Sciatic nerve (tissue), 2 donors: ENCODE measurements around the gene APOC1. TPM values are rescaled to one million over a fixed set of nuclear protein-coding genes. Genes with fewer than 3 reads are reported as not detected.
A peak's percentile ranks its signal among the peaks of the same experiment; 100 is the strongest.
"Not testable (repeated sequence)": the region's sequence is repeated elsewhere in the genome, so short reads cannot be mapped to it uniquely, and the experiment has no call there.

Experiments
- ATAC-seq: fragments of 200-7000 bp; cut with Tn5 transposase; one replicate; pipeline ENCODE4 v1.9.1; 2020; ENCODE audit warnings: mild to moderate bottlenecking, moderate library complexity
- DNase-seq: peaks from one replicate; pipeline ENCODE4 v3.0.0-alpha.2; 2020; ENCODE audit warnings: low spot score
- intact Hi-C: fragments of 100-400 bp; cut with DNase I; formaldehyde crosslinking; loops from one replicate; pipeline ENCODE4 v1.14.2; 2022
- total RNA-seq: library from RNA; stranded (reverse); fragmentation: NEBNext Ultra II Directional; extraction: Animal tissue kit (Norgen Biotek cat#: 25700); gene quantifications from one replicate; pipeline ENCODE4 v1.2.1, GENCODE V29; 2021
- donor health status: DM: no; HTN: no; CAD: no.
- donor health status: DM: no; HTN: no; CAD: no.

Gene APOC1
- total RNA-seq, 1 donor from 2014 or later: 29.0 TPM

GRCh38 chr19:44908074-44908835 lies 6.2 kb upstream of the APOC1 start:
- ATAC-seq (no peak), DNase-seq (no peak)
- intact Hi-C loops: no loop called here

DNA sequence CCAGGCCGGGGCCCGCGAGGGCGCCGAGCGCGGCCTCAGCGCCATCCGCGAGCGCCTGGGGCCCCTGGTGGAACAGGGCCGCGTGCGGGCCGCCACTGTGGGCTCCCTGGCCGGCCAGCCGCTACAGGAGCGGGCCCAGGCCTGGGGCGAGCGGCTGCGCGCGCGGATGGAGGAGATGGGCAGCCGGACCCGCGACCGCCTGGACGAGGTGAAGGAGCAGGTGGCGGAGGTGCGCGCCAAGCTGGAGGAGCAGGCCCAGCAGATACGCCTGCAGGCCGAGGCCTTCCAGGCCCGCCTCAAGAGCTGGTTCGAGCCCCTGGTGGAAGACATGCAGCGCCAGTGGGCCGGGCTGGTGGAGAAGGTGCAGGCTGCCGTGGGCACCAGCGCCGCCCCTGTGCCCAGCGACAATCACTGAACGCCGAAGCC lies 5.6 kb upstream of the APOC1 start:
- DNase-seq: no peak
- intact Hi-C loops: no loop called here
- ATAC-seq: no peak

DNA sequence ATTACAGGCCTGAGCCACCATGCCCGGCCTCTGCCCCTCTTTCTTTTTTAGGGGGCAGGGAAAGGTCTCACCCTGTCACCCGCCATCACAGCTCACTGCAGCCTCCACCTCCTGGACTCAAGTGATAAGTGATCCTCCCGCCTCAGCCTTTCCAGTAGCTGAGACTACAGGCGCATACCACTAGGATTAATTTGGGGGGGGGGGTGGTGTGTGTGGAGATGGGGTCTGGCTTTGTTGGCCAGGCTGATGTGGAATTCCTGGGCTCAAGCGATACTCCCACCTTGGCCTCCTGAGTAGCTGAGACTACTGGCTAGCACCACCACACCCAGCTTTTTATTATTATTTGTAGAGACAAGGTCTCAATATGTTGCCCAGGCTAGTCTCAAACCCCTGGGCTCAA lies 4.6 kb upstream of the APOC1 start:
- ATAC-seq (no peak), DNase-seq (no peak)
- intact Hi-C loops: no loop called here

DNA sequence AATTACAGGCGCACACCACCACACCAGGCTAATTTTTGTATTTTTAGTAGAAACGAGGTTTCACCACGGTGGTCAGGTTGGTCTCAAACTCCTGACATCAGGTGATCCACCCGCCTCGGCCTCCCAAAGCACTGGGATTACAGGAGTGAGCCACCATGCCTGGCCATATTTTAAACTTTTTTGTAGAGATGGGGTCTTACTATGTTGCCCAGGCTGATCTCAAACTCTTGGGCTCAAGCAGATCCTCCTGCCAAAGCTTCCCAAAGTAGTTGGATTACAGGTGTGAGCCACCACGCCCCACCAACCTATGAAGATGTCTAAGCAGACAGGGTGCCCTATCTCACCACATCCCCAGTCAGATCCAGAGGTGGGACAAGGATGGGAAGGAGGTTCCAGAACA lies 2.5 kb upstream of the APOC1 start:
- ATAC-seq, intact Hi-C loops: not testable (repeated sequence)

DNA sequence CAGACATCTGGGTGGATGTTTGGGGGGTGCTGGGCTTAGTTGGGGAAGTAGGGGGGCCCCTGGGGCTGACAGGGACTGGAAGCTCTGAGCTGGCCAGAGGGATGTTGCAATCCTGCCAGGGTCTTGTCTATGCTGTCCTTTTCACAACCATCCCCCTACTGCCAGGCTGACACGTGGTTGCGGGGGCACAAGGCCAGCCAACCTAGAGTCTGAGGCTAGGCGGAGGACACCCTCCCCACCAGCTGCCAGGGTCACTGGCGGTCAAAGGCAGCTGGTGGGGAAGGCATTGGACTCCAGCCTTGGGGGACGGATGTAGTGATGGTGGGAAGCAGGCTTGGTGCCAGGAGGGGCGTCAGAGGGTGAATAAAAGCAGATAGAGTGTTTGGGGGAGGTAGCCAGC lies 1.6 kb upstream of the APOC1 start:
- peak; percentile 72 for DNase-seq
- ATAC-seq: peak; percentile 53
- intact Hi-C loops: no loop called here

More for the DNA sequence above, 2.5 kb upstream of the APOC1 start:
- DNase-seq: not testable (repeated sequence)

DNA sequence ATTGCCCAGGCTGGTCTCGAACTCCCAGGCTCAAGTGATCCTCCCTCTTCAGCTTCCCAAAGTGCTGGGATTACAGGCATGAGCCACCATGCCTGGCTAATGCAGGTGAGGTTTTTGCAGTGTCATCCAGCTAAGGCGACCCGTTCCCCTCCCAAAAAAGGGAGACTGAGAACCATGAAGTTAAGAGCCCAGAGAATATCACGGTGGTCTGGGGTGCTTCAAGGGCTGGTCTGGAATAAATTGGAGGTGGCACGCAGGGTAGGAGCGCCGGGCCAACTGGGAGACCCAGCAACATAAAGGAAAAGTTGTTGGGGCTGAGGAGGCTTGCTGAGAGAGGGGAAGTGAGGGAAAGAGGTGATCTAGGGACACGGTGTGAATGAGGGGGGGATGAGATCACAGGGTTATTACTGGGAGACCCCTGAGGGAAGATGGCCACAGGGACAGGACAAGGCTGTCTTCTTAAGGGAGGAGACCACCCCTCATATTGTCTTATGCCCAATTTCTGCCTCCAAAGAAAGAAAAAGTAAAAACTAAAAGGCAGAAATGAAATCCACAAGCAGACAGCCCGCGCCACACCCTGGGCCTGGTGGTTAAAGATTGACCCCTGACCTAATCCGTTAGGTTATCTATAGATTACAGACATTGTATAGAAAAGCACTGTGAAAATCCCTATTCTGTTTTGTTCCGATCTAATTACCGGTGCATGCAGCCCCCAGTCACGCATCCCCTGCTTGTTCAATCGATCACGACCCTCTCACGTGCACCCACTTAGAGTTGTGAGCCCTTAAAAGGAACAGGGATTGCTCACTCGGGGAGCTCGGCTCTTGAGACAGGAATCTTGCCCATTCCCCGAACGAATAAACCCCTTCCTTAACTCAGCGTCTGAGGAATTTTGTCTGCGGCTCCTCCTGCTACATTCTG lies 636 bp upstream of the APOC1 start:
- ATAC-seq, intact Hi-C loops, DNase-seq: not testable (repeated sequence)

DNA sequence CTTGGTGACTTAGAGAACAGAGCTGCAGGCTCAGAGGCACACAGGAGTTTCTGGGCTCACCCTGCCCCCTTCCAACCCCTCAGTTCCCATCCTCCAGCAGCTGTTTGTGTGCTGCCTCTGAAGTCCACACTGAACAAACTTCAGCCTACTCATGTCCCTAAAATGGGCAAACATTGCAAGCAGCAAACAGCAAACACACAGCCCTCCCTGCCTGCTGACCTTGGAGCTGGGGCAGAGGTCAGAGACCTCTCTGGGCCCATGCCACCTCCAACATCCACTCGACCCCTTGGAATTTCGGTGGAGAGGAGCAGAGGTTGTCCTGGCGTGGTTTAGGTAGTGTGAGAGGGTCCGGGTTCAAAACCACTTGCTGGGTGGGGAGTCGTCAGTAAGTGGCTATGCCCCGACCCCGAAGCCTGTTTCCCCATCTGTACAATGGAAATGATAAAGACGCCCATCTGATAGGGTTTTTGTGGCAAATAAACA lies 9.9 kb downstream of the APOC1 start:
- DNase-seq: no peak
- intact Hi-C loops: no loop called here
- ATAC-seq: no peak

DNA sequence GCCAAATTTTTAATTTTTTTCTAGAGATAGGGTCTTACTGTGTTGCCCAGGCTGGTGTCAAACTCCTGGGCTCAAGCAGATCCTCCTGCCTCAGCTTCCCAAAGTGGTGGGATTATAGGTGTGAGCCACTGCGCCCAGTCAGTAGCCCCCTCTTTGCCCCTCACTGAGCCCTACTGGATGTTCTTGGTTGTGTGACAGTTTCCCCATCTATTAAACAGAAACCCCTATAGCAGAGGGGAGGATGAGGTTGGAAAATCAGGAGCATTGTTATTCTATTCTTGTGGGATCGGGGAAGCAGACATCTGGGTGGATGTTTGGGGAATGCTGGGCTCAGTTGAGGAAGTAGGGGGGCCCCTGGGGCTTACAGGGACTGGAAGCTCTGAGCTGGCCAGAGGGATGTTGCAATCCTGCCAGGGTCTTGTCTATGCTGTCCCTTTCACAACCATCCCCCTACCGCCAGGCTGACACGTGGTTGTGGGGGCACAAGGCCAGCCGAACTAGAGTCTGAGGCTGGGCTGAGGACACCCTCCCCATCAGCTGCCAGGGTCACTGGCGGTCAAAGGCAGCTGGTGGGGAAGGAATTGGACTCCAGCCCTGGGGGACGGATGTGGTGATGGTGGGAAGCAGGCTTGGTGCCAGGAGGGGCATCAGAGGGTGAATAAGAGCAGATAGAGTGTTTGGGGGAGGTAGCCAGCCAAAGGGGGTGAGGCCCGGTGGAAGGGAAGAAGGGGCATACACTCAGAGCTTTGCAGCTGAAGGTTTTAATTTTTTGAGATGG lies 10.9 kb downstream of the APOC1 start:
- intact Hi-C loops: no loop called here
- DNase-seq (peak; percentile 88), ATAC-seq (peak; percentile 91)

GRCh38 chr19:44926245-44927077 lies 12.1 kb downstream of the APOC1 start:
- peak; percentile 3 for ATAC-seq
- intact Hi-C loops, DNase-seq: not testable (repeated sequence)

DNA sequence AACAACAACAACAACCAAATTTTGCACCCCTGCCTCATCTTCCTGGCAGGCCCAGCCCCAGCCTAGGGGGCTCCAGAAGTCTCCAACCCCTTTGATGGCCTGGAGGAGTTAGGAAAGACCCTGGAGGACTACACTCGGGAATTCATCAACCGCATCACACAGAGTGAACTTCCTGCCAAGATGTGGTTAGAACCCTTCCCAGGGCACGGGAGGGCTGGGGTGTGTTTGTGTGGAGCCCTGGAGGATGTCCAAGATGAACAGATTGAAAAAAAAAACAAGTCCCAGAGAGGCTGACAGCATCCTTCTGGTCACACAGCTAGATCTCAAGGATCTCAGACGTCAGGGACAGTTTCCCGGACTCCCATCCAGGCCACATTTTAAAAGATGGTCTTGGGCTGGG lies 13.3 kb downstream of the APOC1 start:
- ATAC-seq (no peak), DNase-seq (no peak)
- intact Hi-C loops: no loop called here

DNA sequence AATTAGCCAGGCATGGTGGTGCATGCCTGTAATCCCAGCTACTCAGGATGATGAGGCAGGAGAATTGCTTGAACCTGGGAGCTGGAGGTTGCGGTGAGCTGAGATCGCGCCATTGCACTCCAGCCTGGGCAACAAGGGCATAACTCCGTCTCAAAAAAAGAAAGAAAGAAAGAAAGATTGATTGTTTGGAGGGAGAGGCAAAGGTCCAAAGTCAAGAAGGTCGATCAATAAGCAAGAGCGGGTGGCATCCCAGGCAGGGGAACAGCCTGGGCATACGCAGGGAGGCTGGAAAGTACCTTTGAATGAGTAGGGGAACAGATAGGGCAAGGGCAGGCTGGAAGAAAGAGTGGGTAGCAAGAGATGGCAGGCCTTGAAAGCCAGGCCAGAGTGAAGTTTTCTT lies 15.7 kb downstream of the APOC1 start:
- intact Hi-C loops: no loop called here
- no peak for DNase-seq
- no peak for ATAC-seq

- intact Hi-C loops: no loop called here
- no peak for ATAC-seq
- DNase-seq: no peak
Observed at GRCh38 chr19:44931541-44931940, 17.1 kb downstream of the APOC1 start.

DNA sequence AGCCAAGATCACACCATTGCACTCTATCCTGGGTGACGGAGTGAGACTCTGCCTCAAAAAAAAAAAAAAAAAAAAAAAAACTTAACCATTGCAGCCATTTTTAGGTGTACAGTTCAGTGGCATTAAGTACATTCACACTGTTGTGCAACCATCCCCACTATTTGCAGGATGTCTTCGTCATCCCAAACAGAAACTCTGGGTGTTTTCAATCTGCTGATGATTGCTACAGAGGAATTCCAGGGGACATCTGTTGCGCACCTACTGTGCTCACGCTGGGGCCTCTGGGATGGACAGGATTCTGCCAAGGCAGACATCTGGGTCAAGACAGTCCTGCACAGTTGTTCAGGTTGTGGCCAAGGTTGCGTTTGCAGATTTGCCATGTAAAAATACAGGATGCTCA lies 25.3 kb downstream of the APOC1 start:
- no peak for DNase-seq
- ATAC-seq: no peak
- intact Hi-C loops: no loop called here

GRCh38 chr19:44942067-44942571 lies 27.7 kb downstream of the APOC1 start, which contains the start of gene APOC4:
Gene APOC4, plus strand, starts transcription at chr19:44942237. Its CDS starts 41 bp downstream, at chr19:44942278.
- DNase-seq: no peak
- no peak for ATAC-seq
- intact Hi-C loops: no loop called here

DNA sequence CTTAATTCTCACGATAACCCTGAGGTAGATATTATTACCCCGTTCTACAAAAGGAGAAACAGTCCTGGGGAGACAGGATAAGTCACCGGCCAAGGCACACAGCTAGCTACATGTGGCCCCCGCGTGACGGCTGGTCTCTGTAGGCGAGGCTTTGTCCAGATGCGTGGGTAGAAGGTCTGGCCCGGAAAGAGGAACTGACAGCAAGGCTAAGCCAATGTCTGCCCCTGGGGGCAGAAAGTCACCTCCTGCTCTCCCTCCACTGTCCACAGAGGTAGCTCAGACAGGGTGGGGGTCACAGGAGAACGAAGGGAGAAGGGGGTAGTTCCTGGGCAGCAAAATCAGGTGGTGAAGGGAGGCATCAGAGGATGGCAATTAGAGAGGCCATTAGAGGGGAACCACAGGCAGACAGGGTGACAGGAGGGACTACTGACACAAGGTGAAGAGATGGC lies 29.4 kb downstream of the APOC1 start:
- peak; percentile 81 for DNase-seq
- peak; percentile 83 for ATAC-seq
- intact Hi-C loops: no loop called here

DNA sequence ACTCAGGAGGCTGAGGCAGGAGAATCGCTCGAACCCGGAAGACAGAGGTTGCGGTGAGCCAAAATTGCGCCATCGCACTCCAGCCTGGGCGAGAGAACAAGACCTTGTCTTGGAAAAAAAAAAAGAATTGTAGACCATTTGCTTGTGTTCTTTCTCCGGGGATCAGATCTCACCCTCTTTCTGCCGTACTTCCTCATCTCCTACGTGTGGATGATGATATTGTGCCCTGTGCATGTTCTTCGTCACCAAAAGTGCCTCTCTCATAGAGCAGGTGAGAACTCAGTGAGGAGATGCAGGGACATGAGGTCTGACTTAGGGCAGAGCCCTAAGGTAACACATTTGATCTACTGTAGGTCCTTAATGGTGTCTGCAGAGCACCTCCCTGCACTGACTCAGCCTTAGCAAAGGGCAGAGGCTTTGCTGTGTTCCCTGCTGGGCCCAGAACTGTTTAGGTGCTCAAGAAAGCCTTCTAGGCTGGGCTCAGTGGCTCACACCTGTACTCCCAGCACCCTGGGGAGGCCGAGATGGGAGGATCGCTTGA lies 32.7 kb downstream of the APOC1 start:
- no peak for DNase-seq
- intact Hi-C loops: no loop called here
- ATAC-seq: no peak

GRCh38 chr19:44948237-44948636 lies 33.8 kb downstream of the APOC1 start:
- intact Hi-C loops: no loop called here
- DNase-seq (no peak), ATAC-seq (no peak)
